ENCODE measurements around the gene COPZ1.

The COPZ1 gene

DNA sequence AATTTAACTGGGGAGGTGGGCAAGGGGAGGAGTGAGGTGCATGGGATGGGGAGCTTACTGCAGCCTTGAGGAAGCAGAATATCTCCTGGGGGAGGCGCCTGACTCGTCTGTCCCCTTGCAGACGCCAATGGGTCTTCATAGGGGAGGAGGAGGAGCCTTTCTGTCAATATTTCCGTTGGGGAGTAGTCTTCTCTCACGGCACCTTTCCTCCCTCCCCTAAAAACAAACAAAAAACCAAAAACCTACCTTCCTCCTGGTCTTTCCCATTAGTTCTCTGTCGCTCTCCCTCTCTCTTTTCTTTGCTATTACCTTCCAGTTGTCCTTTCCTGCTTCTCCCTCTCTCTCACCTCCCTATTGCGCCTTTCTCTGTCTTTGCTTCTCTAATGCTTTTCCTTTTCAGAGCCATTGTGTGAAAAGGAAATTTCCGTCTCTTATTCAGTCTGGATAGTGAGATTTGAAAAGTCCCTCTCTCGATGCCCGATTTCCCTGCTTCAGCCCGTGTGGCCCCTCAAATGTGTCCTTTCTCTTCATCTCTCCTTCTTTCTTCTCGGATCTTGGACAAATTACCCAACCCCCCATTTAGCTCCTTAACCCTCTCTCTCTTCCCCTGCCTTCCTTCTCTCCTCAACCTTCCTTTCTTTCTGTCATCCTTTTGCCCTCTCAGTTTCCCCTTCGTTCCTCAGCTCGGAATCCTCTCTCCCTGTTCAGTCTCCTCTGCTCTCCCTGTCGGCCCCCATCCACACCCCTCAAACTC, 33.4 kb downstream of the COPZ1 start:
- DNase-seq (ENCODE audit: low read depth), result peak; percentile 47

DNA sequence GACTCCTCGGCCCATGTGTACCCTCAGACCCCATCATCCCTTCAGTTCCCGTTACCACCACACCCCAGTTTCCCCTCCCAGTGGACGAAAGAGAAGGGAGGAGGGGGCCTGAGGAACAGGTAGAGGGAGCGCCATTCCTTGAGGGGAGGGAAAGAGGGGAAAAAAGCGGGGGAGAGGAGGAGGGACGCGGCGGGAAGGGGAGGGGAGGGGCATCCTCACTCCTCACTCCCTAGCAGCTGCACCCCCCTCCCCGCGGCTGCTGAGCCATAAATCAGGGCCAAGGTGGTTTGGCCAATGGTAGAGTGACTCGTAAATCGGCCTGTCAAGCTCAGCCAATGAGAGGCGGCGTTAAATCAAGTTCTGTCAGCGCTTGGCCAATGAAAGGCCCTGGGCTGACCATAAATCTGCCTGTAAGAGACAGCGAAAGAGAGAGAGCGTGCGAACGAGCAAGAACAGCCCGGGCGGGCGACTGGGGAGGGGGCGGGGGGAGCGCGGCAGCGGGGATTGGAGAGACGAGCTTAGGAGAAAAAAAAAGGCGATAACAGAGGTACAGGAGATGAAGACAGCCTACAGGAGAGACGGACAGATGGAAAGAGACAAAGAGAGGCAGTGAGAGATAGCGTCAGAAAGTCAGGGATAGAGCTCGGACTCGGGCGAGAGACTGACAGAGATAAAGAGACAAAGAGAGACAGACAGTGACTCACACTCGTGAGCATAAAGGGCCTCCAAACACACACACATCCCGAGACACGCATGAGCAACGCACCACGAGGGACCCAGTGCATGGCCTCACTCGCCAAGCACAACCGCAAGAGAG, 34.2 kb downstream of the COPZ1 start:
- DNase-seq (ENCODE audit: low read depth), result peak; percentile 94

GRCh38 chr12:54359762-54360351, 34.9 kb downstream of the COPZ1 start:
- DNase-seq (ENCODE audit: low read depth), result no peak

DNA sequence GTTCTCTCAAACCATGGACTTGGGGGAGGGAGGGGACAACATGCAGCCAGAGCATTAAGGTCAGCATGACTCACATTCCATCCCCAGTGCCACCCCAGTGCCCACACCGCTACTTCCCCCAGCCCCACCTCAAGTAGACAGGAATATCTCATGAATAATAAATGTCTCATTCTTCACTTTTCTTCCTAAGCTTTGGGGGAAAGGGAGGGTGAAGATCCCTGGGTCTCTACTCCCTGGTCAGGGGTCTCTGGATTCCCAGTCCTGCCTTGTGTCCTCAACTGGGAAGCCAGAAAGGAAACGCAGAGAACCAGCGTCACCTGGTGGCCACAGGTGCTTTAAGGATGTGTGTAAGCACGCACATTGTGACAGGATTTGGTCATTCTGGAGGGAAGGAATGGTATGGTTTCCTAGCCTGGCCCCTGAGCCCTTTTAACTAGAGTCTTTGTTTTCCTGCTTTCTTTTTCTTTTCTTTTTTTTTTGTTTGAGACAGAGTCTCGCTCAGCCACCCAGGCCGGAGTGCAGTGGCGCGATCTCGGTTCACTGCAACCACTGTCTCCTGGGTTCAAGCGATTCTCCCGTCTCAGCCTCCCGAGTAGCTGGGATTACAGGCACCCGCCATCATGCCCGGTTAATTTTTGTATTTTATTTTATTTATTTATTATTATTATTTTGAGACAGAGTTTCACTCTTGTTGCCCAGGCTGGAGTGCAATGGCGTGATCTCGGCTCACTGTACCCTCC, 36.0 kb downstream of the COPZ1 start:
- DNase-seq (ENCODE audit: low read depth), result no peak

DNA sequence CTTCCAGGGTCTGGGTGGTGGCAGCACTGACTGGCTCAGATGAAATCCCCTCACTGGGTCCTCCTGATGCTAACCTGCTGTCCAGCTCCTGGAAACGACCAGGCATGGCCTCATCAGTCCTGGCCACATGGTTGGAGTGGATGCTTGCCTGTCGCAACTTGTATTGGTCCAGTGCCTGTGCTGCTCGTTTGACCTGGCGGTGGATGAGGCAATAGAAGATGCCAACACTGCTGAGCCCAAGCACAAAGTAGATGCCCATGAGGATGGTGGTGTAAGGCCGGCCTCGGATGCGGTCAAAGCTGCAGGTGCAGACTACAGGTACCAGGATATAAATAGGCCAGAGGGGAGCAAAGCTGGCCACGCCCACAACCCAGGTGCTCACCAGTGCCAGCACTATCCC, 38.1 kb downstream of the COPZ1 start:
- DNase-seq (ENCODE audit: low read depth), result no peak

GRCh38 chr12:54363618-54364017, 38.7 kb downstream of the COPZ1 start:
- DNase-seq (ENCODE audit: low read depth), result no peak

DNA sequence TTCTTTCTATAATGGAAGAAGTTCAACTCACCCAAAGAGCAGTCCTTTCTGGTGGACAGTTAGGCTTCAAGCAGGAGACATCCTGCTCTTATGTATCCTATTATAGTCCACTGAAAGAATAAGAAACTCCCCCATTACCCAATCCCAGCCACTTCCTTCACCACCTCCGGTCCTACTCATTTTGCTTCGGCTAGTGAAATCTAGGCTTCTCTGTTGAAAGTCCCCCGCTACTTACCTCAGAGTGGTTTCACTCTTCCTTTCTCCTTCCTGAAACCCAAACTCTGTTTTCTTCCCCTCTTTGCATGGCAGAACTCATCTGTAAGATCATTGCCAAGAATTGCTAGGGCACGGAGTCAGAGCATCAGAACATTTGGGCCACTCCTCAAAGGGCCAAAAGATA, 39.5 kb downstream of the COPZ1 start, which contains the start of gene GPR84:
GPR84 (minus strand) TSS at position 74 of the 400 bp plus-strand sequence. CDS start 635 bp downstream, outside the sequence.
- no peak for DNase-seq (ENCODE audit: low read depth)

GRCh38 chr12:54368025-54368708, 43.2 kb downstream of the COPZ1 start:
- DNase-seq (ENCODE audit: low read depth), result no peak

DNA sequence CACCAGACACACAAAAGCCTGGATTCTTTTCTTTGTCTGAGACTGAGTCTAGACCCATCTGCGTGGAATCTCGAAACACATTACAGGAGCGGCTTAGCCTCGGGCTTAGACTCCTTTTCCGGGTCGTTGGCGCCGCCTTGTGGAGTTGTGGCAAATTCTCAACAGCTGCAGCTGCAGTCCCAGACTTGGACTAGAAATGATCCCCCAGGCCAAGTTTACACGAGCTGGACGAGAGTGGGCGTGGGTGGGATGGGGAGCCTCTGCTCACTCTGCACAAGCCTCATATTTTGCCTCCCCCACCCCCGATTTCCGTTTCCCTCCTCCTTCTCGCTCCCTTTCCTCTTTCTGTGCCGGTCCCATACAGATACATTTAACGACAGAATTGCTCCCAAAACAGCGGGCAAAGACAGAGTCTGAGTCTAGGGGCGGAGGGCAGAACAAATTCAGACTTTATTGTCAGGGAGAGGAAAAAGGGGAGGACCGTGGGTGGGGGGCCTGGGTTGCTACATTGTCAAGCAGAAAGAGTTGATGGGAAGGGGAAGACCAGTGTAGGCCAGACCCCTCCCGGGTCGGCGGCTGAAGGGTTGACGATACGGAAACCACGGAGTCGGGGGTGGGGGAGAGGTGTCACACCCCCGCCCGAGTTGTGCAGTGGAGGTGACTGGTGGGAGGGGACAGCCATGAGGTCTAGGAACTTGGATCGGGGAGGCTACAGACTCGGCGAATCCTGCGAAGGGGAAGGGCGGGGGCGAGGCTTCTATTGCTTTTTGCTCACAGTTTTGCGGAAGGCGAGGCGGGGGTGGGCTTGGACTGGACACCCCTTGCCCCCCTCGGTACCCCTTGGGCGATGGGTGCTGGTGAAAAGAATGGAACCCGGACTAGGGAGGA, 44.0 kb downstream of the COPZ1 start:
- peak; percentile 69 for DNase-seq (ENCODE audit: low read depth)

GRCh38 chr12:54369597-54370131, 44.7 kb downstream of the COPZ1 start:
- no peak for DNase-seq (ENCODE audit: low read depth)

DNA sequence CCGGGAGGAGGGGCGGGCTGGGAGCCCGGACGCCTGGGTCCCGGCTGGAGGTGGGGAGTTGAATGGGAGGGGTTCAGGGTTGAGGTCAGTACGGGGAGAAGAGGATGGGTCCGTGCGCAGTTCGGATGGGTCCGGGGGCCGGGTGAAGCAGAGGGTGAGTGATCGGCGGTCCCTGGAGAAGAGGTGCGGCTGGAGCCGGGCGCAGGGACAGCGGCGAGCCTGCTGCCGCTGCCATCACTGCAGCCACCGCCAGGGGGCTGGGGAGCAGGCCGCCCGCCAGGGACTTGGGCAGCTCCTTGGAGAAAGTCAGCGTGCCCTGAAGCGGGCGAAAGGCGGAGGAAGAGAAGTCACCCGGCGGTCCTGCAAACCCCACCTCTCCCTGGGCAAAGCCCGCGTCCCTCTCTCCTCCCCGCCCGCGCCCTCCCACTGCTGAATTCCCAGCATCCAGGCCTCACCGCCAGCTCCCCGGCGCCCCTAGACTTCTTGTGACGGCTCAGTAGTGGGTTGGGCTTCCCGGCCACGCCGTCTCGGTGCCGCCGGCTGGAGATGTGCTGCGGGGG, 45.3 kb downstream of the COPZ1 start:
- no peak for DNase-seq (ENCODE audit: low read depth)

GRCh38 chr12:54371328-54372112, 46.6 kb downstream of the COPZ1 start:
- no peak for DNase-seq (ENCODE audit: low read depth)

- no peak for DNase-seq (ENCODE audit: low read depth)
Observed at GRCh38 chr12:54372113-54372806, 47.3 kb downstream of the COPZ1 start.

DNA sequence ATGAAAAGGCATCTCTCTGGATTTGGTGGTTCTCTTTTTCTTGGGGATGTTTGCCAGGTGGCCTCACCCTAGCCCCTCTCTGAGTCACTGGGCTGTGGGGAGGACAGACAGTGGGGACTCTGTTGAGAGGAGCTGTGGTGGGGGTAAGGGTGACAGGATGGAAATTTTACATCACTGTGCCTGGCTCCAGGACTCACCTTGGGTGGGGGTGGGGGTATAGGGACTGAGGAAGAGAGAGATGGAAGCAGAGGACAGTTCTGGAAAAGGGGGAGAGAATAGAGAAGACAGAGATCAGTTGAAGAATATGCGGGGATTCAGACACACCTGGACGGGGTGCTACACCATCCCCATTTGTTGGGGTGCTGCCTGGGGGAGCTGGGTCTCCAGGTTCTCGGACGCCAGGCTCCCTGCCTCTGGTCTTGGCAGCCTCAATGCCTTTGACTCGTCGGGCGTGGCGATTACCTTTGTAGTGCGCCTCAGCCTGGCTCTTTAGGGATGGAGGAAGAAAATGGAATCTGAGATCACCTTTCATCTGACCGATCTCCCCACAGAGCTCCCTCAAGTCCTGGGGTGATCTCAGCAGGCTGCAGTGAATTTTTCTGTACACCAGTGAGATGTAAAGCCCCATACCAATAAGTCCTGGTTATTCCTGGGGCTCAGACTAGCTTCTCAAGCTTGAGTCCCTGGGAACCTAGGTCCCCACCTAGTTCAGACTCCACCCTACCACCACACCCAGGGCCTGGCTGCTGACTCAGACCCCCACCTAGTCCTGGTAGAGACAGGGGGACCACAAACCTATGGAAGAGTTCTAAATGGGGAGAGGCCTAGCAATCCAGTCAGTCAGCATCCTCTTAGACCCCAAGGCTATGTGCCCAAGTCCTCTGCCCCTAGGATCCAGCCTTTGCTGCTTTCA, 49.0 kb downstream of the COPZ1 start:
- DNase-seq (ENCODE audit: low read depth), result no peak

DNA sequence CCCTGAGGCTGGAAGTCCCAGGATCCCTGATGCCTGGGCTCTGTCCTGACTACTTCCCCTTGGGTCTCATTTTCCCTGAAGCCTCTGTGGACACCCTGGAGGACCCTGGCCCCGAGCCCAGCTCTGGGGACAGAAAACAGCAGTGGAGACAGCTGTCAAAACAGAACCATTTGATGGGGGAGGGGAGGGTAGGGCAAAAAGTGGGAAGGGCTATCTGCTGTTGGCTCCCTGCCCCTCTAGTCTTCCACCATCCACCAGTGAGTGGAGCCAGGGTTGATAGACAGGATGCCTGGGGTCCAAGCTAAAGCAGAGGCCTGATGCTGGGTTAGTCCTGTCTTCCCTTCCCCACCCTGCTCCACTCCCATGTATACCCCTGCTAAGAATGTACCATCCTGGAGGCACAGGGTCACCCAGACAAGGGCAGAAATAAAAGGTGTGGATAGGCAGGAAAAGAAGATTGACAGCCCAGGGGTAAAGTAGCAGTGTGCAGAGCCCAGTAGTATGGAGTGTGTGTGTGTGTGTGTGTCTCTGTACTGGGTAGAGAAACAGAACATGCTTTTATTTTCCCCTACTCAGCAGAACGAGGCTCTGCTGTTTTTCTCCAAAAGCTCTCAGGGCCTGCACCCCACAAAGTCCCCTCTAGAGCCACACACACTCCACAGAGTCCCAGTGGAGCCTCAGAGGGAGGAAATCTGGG, 49.8 kb downstream of the COPZ1 start:
- DNase-seq (ENCODE audit: low read depth), result no peak

DNA sequence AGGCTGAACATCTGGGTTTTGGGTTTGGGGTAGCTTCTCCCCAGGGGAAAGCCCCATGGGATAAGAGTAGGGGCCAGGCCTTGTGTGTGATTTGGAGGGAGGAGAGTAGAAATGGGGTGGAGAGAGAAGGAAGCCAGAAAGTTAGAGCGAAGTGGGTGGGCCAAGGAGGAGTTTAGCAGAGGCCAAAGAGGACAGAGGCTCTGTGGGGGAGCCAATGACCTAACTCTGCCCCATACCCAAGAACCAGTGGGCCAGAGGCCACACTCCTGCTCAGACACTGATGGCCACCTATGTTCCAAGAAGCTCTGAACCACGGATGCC, 50.3 kb downstream of the COPZ1 start:
- DNase-seq (ENCODE audit: low read depth), result no peak

GRCh38 chr12:54376596-54376995, 51.7 kb downstream of the COPZ1 start:
- no peak for DNase-seq (ENCODE audit: low read depth)

Measured in T-helper 22 cell (primary cell).